Endometrial microvascular endothelial cells (primary cell): ENCODE results near the gene PCDHA13. TPM values are rescaled to one million over a fixed set of nuclear protein-coding genes. Genes with fewer than 3 reads are reported as not detected.
"Not testable (repeated sequence)": the region's sequence is repeated elsewhere in the genome, so short reads cannot be mapped to it uniquely, and the experiment has no call there.

Source experiments
- in situ Hi-C: cut with HindIII; loops from 2 replicates; pipeline ENCODE4 v1.10.0; 2017; ENCODE audit warnings: low sequenced_read_pairs, low pct_unique_long_range_greater_than_20kb; ENCODE audit errors: inconsistent ontology term
- total RNA-seq: library from RNA; depleted of rRNA; stranded (reverse); fragments of >200 nt; gene quantifications from one replicate; pipeline ENCODE4 v1.2.3, GENCODE V29; 2015; ENCODE audit errors: inconsistent ontology term

PCDHA13 gene
- not detected for total RNA-seq

DNA sequence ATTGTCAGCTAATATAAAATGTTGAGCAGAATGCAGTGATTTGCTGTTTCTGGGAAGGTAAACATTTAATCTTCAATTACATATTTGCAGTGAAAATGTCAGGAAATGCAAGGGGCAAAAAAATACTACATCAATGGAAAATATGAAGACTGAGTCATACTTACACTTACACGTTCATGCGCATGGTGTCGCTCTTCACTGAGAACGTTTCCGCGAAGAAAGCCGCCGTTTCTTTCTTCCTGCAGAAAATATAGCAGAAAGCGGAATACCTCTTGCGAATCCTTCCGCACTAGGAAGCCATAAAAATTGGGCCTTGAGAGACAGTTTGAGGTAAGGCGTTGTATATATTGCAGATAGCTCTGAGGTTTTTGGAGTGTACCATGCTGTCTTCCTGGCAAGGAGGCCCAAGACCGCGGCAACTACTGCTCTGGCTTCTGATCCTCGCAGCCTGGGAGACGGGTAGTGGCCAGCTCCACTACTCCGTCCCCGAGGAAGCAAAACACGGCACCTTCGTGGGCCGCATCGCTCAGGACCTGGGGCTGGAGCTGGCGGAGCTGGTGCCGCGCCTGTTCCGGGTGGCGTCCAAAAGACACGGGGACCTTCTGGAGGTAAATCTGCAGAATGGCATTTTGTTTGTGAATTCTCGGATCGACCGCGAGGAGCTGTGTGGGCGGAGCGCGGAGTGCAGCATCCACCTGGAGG lies at the start of gene PCDHA13:
PCDHA13 (plus strand) TSS at position 236 of the 702 bp plus-strand sequence; CDS start at position 381, 145 bp downstream.
- in situ Hi-C loops = no loop called here

- in situ Hi-C loops = no loop called here
Observed at GRCh38 chr5:140833993-140834392, 47.9 kb upstream of the PCDHA13 start, which contains the start of gene PCDHA7. Gene PCDHA7 (plus strand): TSS chr5:140834269. CDS start chr5:140834384, 115 bp downstream.

DNA sequence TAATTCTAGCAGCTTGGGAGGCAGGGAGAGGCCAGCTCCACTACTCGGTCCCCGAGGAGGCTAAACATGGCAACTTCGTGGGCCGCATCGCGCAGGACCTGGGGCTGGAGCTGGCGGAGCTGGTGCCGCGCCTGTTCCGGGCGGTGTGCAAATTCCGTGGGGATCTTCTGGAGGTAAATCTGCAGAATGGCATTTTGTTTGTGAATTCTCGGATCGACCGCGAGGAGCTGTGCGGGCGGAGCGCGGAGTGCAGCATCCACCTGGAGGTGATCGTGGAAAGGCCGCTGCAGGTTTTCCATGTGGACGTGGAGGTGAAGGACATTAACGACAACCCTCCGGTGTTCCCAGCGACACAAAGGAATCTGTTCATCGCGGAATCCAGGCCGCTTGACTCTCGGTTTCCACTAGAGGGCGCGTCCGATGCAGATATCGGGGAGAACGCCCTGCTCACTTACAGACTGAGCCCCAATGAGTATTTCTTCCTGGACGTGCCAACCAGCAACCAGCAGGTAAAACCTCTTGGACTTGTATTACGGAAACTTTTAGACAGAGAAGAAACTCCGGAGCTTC lies 47.4 kb upstream of the PCDHA13 start:
- in situ Hi-C loops = not testable (repeated sequence)

DNA sequence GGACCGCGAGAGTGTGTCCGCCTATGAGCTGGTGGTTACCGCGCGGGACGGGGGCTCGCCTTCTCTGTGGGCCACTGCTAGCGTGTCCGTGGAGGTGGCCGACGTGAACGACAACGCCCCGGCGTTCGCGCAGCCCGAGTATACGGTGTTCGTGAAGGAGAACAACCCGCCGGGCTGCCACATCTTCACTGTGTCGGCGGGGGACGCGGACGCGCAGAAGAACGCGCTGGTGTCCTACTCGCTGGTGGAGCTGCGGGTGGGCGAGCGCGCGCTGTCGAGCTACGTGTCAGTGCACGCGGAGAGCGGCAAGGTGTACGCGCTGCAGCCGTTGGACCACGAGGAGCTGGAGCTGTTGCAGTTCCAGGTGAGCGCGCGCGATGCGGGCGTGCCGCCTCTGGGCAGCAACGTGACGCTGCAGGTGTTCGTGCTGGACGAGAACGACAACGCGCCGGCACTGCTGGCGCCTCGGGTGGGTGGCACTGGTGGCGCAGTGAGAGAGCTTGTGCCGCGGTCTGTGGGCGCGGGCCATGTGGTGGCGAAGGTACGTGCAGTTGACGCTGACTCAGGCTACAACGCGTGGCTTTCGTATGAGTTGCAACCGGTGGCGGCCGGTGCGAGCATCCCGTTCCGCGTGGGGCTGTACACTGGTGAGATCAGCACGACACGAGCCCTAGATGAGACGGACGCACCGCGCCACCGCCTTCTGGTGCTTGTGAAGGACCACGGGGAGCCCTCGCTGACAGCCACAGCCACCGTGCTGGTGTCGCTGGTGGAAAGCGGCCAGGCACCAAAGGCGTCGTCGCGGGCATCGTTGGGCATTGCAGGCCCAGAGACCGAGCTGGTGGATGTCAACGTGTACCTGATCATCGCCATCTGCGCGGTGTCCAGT lies 46.1 kb upstream of the PCDHA13 start:
- in situ Hi-C loops = no loop called here

- in situ Hi-C loops = no loop called here
Observed at GRCh38 chr5:140840978-140841962, 40.7 kb upstream of the PCDHA13 start, which contains the start of gene PCDHA8. Gene PCDHA8 (plus strand): TSS chr5:140841187. CDS start chr5:140841322, 135 bp downstream.

- in situ Hi-C loops = no loop called here
Observed at GRCh38 chr5:140842798-140843733, 38.9 kb upstream of the PCDHA13 start.

DNA sequence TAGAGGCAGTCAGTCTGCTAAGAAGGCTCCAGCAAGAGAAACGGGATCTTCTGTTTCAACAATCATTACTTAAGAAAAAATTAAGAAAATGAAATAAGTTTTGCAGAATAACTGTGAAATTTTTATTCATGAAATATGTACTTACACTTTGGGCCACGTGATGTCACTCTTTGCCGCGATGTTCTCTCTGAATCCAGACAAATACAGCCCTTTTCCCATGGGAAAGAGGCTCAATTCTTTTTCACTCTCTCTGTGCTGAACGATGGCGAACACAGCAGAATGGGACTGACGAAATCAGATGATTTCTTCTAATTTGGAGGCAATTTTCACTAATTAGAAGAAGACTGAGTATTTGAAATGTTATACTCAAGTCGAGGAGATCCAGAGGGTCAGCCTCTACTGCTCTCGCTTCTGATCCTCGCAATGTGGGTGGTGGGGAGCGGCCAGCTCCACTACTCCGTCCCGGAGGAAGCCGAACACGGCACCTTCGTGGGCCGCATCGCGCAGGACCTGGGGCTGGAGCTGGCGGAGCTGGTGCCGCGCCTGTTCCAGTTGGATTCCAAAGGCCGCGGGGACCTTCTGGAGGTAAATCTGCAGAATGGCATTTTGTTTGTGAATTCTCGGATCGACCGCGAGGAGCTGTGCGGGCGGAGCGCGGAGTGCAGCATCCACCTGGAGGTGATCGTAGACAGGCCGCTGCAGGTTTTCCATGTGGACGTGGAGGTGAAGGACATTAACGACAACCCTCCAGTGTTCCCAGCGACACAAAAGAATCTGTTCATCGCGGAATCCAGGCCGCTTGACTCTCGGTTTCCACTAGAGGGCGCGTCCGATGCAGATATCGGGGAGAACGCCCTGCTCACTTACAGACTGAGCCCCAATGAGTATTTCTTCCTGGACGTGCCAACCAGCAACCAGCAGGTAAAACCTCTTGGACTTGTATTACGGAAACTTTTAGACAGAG lies 33.5 kb upstream of the PCDHA13 start, which contains the start of gene PCDHA9:
PCDHA9 (plus strand) TSS at position 244 of the 964 bp plus-strand sequence; CDS start at position 358, 114 bp downstream.
- in situ Hi-C loops = not testable (repeated sequence)

DNA sequence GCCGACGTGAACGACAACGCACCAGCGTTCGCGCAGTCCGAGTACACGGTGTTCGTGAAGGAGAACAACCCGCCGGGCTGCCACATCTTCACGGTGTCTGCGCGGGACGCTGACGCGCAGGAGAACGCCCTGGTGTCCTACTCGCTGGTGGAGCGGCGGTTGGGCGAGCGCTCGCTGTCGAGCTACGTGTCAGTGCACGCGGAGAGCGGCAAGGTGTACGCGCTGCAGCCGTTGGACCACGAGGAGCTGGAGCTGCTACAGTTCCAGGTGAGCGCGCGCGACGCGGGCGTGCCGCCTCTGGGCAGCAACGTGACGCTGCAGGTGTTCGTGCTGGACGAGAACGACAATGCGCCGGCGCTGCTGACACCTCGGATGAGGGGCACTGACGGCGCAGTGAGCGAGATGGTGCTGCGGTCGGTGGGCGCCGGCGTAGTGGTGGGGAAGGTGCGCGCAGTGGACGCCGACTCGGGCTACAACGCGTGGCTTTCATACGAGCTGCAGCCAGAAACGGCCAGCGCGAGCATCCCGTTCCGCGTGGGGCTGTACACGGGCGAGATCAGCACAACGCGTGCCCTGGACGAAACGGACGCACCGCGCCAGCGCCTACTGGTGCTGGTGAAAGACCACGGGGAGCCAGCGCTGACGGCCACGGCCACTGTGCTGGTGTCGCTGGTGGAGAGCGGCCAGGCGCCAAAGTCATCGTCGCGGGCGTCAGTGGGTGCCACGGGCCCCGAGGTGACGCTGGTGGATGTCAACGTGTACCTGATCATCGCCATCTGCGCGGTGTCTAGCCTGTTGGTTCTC lies 31.9 kb upstream of the PCDHA13 start:
- in situ Hi-C loops = not testable (repeated sequence)

DNA sequence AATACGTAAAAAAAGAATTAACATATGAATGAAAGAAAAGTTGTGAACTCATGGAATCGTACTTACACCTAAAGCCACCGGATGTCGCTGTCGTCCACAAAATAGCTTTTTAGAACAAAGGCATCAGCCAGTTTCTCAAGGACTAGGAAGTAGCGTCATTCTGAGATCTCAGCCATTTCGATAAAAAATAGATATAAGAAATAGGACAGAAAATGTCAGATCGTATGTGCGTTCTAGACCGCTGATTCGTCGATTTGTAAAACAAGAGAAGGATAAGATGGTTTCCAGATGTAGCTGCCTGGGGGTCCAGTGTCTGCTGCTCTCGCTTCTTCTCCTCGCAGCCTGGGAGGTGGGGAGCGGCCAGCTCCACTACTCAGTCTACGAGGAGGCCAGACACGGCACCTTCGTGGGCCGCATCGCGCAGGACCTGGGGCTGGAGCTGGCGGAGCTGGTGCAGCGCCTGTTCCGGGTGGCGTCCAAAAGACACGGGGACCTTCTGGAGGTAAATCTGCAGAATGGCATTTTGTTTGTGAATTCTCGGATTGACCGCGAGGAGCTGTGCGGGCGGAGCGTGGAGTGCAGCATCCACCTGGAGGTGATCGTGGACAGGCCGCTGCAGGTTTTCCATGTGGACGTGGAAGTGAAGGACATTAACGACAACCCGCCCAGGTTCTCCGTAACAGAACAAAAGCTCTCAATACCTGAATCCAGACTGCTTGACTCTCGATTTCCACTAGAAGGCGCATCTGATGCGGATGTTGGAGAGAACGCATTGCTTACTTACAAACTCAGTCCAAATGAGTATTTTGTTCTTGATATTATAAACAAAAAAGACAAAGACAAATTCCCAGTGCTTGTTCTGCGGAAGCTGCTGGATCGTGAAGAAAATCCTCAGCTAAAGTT lies 25.9 kb upstream of the PCDHA13 start, which contains the start of gene PCDHA10:
PCDHA10 (plus strand) TSS at position 126 of the 903 bp plus-strand sequence; CDS start at position 278, 152 bp downstream.
- in situ Hi-C loops = no loop called here

GRCh38 chr5:140857177-140857986 lies 24.5 kb upstream of the PCDHA13 start:
- in situ Hi-C loops = no loop called here

GRCh38 chr5:140857987-140858240 lies 24.0 kb upstream of the PCDHA13 start:
- in situ Hi-C loops = no loop called here

- in situ Hi-C loops = no loop called here
Observed at GRCh38 chr5:140862441-140863295, 19.3 kb upstream of the PCDHA13 start.
